Esophagus muscularis mucosa (tissue), 4 donors: Measurements from ENCODE around the gene CD163.
"Not testable (repeated sequence)": the region's sequence is repeated elsewhere in the genome, so short reads cannot be mapped to it uniquely, and the experiment has no call there.

Experiments used
- EP300 ChIP-seq: sonication (generic); formaldehyde crosslinking; IDR thresholded peaks from one replicate; pipeline ENCODE4 v1.6.1; 2017; ENCODE audit warnings: antibody characterized with exemption
- POLR2AphosphoS5 ChIP-seq, 2 donors: sonication (generic); formaldehyde crosslinking; IDR thresholded peaks; one replicate each; pipeline ENCODE4 v1.6.1; 2017; ENCODE audit warnings: antibody characterized with exemption in 2 of 2
- TF ChIP-seq, protein P1 (sequence below), 3 experiments: fragments of 200-600 bp in 2 of 3; fragments of 450-650 bp in 1 of 3; sonication (generic) in 2 of 3; IDR thresholded peaks; one replicate each; pipeline ENCODE4 v1.5.1; 2017 to 2019; ENCODE audit warnings: antibody characterized with exemption in 3 of 3, mild to moderate bottlenecking in 2 of 3, moderate library complexity in 1 of 3

DNA sequence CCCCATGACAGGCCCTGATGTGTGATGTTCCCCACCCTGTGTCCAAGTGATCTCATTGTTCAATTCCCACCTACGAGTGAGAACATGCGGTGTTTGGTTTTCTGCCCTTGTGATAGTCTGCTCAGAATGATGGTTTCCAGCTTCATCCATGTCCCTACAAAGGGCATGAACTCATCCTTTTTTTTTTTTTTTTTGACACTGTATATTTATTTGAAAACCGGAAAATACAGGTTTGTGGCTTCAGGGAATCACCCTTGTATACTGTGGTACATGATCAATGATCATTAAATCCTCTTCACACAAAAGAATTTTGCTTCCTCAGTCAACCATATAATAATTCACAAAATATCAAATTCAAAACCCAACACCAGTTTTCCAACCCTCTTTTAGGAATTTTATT, 66.1 kb downstream of the CD163 start:
- TF ChIP-seq, protein P1, sequence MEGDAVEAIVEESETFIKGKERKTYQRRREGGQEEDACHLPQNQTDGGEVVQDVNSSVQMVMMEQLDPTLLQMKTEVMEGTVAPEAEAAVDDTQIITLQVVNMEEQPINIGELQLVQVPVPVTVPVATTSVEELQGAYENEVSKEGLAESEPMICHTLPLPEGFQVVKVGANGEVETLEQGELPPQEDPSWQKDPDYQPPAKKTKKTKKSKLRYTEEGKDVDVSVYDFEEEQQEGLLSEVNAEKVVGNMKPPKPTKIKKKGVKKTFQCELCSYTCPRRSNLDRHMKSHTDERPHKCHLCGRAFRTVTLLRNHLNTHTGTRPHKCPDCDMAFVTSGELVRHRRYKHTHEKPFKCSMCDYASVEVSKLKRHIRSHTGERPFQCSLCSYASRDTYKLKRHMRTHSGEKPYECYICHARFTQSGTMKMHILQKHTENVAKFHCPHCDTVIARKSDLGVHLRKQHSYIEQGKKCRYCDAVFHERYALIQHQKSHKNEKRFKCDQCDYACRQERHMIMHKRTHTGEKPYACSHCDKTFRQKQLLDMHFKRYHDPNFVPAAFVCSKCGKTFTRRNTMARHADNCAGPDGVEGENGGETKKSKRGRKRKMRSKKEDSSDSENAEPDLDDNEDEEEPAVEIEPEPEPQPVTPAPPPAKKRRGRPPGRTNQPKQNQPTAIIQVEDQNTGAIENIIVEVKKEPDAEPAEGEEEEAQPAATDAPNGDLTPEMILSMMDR (IDR thresholded peaks at IDR 0.05), result not testable (repeated sequence)
- TF ChIP-seq EP300; POLR2AphosphoS5 (IDR thresholded peaks at IDR 0.05): not testable (repeated sequence)
